AG09319 (cell line): ENCODE results near the gene CXCR6.

Source experiments
- DNase-seq: peaks from one replicate; pipeline ENCODE4 v3.0.0-alpha.2; 2010; ENCODE audit warnings: low read depth; ENCODE audit errors: extremely low read depth
- TF ChIP-seq, protein P1 (sequence below): IDR thresholded peaks from 2 replicates; pipeline ENCODE4 v1.5.1; 2011; ENCODE audit warnings: low read depth, mild to moderate bottlenecking, inconsistent platforms, low read length, moderate library complexity

Gene CXCR6

DNA sequence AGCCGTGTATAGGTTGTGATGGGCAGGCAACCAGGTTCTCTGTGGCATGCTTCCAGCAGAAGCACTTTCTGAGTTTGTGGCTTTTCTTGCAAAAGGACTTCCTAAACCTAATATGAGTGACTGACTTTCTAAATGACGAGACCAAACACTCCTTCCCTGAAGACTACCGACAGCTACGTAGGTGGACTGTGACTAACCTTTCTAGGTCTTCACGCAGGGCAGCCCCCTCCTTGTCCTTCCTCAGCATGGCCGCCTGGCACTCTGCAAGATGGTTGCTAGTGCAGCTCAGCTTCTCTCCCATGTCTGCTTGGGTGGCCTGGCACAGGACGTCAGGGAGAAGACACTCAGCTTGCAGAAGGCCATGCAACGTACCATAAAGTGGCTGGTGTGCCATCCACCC, 20.9 kb downstream of the CXCR6 start:
- no peak for DNase-seq
- TF ChIP-seq, protein P1, sequence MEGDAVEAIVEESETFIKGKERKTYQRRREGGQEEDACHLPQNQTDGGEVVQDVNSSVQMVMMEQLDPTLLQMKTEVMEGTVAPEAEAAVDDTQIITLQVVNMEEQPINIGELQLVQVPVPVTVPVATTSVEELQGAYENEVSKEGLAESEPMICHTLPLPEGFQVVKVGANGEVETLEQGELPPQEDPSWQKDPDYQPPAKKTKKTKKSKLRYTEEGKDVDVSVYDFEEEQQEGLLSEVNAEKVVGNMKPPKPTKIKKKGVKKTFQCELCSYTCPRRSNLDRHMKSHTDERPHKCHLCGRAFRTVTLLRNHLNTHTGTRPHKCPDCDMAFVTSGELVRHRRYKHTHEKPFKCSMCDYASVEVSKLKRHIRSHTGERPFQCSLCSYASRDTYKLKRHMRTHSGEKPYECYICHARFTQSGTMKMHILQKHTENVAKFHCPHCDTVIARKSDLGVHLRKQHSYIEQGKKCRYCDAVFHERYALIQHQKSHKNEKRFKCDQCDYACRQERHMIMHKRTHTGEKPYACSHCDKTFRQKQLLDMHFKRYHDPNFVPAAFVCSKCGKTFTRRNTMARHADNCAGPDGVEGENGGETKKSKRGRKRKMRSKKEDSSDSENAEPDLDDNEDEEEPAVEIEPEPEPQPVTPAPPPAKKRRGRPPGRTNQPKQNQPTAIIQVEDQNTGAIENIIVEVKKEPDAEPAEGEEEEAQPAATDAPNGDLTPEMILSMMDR = no peak

DNA sequence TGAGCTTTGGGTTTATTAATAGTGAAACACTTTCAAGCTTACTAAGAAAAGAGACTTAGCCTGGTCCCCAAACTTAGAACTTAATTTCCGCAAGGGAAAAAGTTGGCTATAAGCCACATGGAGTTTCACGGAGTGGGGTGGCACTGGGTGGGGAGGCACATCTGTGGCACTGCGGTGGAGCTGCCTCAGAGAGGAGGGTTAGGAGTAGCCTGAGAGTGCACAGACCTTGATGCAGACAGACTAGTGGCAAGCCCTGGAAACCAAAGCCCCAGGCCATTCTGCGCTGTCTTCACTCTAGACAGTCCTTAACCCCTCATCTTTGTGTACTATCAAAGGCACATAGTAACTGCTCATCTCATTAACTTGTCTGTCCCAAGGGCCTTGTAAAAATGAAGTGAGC, 22.0 kb downstream of the CXCR6 start:
- DNase-seq = no peak
- TF ChIP-seq, protein P1 = no peak

DNA sequence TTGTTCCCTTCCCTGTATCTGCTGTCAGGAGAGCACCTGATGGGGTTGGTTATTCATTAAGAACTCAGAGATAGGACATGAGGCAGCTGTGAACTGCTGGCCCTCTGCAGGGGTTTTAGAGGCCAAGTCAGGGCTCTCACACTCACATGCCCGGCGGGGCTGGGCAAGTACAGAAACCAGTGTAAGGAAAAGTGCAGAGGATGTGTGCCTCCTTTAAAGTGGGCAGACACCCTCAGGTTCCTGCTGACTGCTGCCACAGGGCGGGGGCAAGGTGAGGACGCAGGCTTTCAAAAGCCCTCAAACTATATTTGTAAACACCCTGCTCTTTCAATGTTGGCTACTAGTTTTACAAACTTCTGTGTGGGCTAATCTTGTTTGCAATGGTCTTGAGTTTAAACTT, 22.4 kb downstream of the CXCR6 start:
- no peak for DNase-seq
- TF ChIP-seq, protein P1 = no peak

DNA sequence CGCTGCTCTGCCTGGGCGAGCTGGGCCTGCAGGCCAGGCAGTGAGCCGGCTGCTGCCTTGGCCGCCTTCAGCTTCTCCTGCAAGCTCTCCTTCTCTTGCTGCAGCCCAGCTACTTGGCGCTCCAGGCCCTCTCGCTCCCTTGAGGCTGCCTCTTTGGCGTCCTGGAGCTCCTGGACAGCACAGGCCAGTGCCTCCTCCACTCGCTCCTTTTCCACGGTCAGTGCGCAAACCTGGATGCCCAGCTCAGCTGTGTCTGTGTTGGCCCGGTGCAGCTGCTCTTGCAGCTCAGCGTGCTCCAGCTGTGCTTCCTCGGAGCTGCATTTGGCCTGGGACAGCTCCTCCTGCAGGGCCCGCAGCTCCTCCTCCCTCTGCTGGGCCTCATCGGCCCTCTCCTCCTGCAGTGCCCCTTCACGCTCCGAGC, 23.1 kb downstream of the CXCR6 start:
- TF ChIP-seq, protein P1 = no peak
- no peak for DNase-seq

DNA sequence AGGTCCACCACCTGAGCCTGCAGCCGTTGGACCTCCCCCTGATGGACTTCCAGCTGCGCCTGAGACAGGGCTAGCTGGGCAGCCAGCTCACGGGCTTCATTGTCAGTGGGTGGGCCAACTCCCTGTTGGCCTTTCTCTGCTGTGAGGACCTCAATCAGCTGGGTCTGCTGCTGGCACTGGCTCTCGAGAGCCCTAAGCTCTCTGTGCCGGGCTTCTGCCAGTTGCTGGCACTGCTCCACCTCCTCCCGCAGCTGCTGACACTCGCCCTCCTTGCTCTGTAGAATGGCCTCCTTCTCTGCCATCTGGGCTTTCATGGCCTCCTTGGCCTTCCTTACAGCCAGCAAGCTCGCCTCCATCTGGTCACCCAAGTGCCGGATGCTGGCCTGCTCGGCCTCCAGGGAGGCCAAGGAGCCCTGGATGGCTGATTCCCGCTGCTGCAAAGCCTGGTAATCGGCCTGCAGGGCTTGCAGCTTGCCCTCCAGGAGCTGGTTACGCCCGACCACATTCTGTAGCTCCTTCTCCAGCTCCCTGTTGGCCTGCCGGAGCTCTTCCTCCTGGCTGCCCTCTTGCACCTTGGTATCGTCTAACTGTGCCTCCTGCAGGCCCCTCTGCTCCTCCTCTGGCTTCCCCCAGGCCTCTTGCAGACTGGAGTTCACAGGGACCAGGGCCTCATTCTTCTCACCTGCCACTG, 23.8 kb downstream of the CXCR6 start:
- no peak for DNase-seq
- TF ChIP-seq, protein P1 = no peak

DNA sequence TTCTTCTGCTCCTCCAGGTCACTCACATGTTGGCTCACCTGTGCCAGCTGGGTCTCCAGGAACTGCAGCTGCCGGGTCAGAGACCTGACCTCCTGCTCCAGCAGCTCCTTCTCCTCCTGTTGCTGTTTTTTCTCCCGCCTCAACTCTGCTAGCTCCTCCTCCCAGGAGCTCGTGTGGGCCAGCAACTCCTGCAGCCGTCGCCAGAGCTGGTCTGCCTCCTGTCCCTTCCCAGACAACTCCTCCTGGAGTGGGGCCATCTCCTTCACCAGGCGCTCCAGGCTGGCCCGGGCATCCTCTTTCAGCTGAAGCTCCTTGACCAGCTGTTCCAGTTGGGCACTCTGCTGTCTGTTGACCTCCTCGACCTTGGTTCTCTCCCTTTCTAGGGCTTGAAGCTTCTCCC, 24.5 kb downstream of the CXCR6 start:
- TF ChIP-seq, protein P1 = no peak
- DNase-seq = no peak

DNA sequence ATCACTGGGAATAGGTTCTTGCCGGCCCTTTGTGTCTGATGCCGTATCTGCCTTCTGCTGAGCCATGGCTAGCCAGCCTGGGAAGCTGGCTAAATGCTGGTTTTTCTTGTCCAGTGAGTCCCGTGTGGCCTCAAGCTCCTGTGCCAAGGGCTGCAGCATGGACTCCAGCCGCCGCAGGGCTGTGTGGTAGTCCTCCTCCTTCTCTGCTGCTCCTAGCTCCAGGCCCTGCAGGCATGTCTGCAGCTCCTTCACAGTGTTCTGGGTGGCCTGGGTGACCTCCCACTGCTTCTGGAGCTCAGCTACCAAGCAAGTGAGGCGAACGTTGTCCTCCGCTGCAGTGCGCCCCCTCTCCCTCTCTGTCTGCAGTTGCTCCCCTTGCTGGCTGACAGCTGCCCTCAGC, 24.9 kb downstream of the CXCR6 start:
- TF ChIP-seq, protein P1 = no peak
- DNase-seq = no peak
